AG08396 (cell line): ENCODE results near the gene PLA2G4B.

Experiments
- DNase-seq: peaks from one replicate; pipeline ENCODE4 v3.0.0; 2012; ENCODE audit warnings: low spot score, mixed read lengths

The PLA2G4B gene

GRCh38 chr15:41888662-41889253, 50.1 kb downstream of the PLA2G4B start:
- DNase-seq = no peak

- no peak for DNase-seq
These were observed 51.5 kb downstream of the PLA2G4B start for GRCh38 chr15:41890050-41890690.

- DNase-seq = no peak
These were observed 52.6 kb downstream of the PLA2G4B start for GRCh38 chr15:41891226-41891625.

DNA sequence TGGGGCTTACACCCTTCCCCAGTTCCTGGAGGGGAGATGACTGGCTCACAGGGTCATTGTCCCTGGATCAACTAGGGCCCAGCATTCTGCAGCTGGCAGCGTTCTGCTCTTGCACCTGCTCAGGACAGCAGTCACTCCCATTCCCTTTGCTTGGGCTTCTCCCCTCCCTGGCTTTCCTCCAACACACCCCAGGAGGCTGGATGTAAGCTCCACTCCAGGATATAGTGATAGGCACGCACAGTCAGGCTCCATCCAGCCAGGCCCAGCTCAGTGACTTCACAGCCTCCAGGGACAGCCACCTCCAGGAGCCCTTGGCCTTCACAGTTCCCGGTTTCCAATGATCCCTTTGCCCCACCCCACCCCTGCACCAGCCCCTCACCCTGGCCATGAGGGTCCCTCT, 53.3 kb downstream of the PLA2G4B start:
- DNase-seq = no peak

- DNase-seq = no peak
These were observed 54.2 kb downstream of the PLA2G4B start for GRCh38 chr15:41892621-41893421.

DNA sequence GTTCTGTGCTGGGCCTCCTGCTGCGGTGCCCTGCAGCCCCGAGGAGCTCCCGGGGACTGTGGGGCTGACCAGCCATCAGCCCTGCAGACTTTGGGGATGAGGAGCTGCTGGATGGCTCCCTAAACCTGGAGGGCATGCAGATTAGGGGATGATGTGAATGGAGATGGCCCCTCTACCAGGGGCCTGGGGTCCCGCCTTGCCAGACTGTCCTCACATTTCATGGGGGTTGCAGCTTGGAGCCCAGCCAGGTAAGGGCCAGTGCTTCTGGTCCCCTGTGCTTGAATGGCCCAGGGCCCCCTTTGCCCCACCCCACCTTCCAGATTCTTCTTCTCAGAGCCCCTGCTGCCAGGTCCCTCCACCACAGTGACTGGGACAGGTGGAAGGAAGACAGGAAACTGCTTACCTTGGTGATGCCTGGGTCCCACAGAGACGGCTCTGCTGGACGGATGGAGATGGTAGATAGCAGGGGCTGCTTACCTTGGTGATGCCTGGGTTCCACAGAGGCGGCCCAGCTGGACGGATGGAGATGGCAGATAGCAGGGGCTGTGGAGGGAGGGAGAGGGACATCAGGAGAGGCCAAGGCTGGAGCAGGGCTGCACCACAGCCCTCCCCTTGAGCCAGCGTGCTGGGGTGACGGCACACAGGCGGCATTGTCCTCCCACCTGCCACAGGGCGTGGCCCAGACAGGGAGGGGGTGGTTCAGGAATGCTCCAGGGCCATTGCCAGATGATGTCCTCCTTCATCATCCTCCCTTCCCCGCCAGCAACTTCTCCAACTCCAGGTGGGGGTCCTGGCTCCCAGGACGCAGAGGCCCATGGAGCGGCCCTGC, 55.0 kb downstream of the PLA2G4B start, which contains the start of gene SPTBN5:
Gene SPTBN5, minus strand, starts transcription at position 632 of the 829 bp plus-strand sequence. Its CDS starts 556 bp downstream, at position 76.
- DNase-seq = no peak

GRCh38 chr15:41894251-41894790, 55.7 kb downstream of the PLA2G4B start:
- no peak for DNase-seq

- DNase-seq = peak; percentile 88
These were observed 56.3 kb downstream of the PLA2G4B start for GRCh38 chr15:41894791-41895463.

- no peak for DNase-seq
These were observed 56.8 kb downstream of the PLA2G4B start for GRCh38 chr15:41895491-41895890.

GRCh38 chr15:41895957-41896356, 57.3 kb downstream of the PLA2G4B start:
- no peak for DNase-seq

DNA sequence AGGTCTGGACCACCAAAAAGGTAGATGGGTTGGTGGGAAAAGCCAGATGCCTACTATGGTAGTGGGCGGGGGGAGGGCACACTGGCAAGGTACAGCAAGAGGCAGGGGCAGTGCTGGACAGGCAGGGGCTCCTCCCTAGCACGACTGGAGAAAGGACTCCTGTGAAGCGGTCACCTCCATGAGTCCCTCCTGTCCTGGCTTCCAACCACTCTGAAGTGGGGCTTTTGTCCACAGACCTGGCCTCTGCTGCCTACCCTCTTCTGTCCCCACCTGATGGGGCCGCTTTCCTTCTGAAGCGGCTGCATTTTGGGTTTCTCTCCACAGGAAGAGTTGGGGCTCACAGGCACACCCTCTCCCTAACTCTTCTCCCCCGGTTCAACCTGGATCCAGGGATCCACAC, 57.9 kb downstream of the PLA2G4B start:
- DNase-seq = no peak

DNA sequence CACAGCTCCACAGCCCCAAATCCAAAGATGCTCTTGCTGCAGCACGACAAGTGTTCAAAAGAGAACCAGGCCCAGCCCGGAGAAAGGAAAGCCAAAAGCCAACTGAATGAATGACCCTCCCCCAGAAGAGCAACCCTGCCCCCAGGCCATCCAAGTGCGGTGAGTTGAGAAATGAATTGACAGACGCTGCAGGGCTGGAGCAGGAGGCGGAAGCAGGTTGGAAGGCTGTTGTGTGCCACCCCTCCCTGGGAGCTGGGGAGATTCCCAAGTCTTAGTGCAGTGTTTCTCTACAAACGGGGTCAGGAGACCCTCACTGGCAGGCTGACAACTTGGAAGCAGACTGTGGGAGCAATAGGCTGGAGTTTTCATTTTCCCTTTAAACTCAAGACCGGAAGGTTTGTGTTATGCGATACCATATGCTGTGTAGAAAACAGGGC, 58.7 kb downstream of the PLA2G4B start:
- no peak for DNase-seq
